ENCODE measurements around the gene DLGAP1. TPM values are rescaled to one million over a fixed set of nuclear protein-coding genes. Genes with fewer than 3 reads are reported as not detected.

The DLGAP1 gene
- total RNA-seq, 1 experiment from 2014 or later, result 0.39 TPM

DNA sequence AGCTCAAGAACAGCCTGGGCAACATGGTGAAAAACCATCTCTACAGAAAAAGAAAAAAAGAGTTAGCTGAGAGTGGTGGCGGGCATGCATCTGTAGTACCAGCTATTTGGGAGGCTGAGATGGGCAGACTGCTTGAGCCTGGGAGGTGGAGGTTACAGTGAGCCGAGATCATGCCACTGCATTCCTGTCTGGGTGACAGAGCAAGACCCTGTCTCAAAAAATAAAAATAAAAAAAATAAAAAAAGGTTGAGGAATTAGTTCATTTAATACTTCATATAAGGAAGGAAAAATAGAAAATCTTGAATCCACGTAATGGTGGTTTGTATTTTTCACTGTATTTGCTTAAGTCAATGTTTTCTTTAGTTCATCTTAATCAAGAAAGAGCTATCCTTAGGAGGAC, 763.4 kb downstream of the DLGAP1 start:
- no peak overlapping the region for H3K9ac ChIP-seq (ENCODE audit: low read length)
- intact Hi-C loops (cut with micrococcal nuclease), result no loop called here
- POLR2A ChIA-PET, result interaction anchor here (1.6 to 1.7 kb wide), 3 partner anchors 13 to 38 kb away, joined by 3 to 6 read pairs (median 5); no protein-coding TSS in a partner anchor
- H3K27me3 ChIP-seq (ENCODE audit: insufficient read depth, low read length), result no peaks in the 10 kb centered on the region
- H3K79me2 ChIP-seq (ENCODE audit: insufficient read depth, low read length), result no peaks in the 10 kb centered on the region
- H4K20me1 ChIP-seq (ENCODE audit: insufficient read depth), result no peaks in the 10 kb centered on the region
- TF ChIP-seq ATF3 (IDR thresholded peaks at IDR 0.05), result no peak
- no peak for TF ChIP-seq YY1 (IDR thresholded peaks at IDR 0.05; ENCODE audit: extremely low read depth, insufficient replicate concordance, low read depth, low read length)
- TF ChIP-seq, protein P1, sequence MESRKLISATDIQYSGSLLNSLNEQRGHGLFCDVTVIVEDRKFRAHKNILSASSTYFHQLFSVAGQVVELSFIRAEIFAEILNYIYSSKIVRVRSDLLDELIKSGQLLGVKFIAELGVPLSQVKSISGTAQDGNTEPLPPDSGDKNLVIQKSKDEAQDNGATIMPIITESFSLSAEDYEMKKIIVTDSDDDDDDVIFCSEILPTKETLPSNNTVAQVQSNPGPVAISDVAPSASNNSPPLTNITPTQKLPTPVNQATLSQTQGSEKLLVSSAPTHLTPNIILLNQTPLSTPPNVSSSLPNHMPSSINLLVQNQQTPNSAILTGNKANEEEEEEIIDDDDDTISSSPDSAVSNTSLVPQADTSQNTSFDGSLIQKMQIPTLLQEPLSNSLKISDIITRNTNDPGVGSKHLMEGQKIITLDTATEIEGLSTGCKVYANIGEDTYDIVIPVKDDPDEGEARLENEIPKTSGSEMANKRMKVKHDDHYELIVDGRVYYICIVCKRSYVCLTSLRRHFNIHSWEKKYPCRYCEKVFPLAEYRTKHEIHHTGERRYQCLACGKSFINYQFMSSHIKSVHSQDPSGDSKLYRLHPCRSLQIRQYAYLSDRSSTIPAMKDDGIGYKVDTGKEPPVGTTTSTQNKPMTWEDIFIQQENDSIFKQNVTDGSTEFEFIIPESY (IDR thresholded peaks at IDR 0.05; ENCODE audit: extremely low read depth, insufficient replicate concordance, low read length), result no peak
- TF ChIP-seq ZFX (IDR thresholded peaks at IDR 0.05), result no peak
- no peak for TF ChIP-seq CBX3 (IDR thresholded peaks at IDR 0.05; ENCODE audit: low read depth)
- no peak for TF ChIP-seq SIN3A (IDR thresholded peaks at IDR 0.05; ENCODE audit: low read depth)
- TF ChIP-seq, protein P2, sequence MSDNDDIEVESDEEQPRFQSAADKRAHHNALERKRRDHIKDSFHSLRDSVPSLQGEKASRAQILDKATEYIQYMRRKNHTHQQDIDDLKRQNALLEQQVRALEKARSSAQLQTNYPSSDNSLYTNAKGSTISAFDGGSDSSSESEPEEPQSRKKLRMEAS (IDR thresholded peaks at IDR 0.05), result no peak
- no peak for TF ChIP-seq CEBPB (IDR thresholded peaks at IDR 0.05; ENCODE audit: low read depth)
- no peak for TF ChIP-seq ZNF274 (IDR thresholded peaks at IDR 0.05; ENCODE audit: low read depth, low read length)
- no TSS peak for BruUV-seq (replicated peaks)
- H3K9me3 ChIP-seq (ENCODE audit: control insufficient read depth in 1 of 2, insufficient read depth in 1 of 2, low read depth in 1 of 2, low read length in 2 of 2), result no peaks in the 10 kb centered on the region; a peak in 1 of 4 replicates
- no peak for DNase-seq (ENCODE audit: low read depth, low spot score)
- H3K4me1 ChIP-seq (ENCODE audit: control insufficient read depth in 1 of 2, insufficient read depth in 2 of 2, low read length in 2 of 2), result peaks cover 8 to 16% of the 10 kb centered on the region in 2 experiments; a peak in 3 of 4 replicates
- no peaks in the 10 kb centered on the region for H3K9me2 ChIP-seq (ENCODE audit: insufficient read depth)
- RAD21 ChIA-PET (ENCODE audit: low non-redundant PET in 1 of 2, low total read pairs in 2 of 2, uncharacterized antibody in 2 of 2, unreplicated experiment in 2 of 2), result no interaction called here
- H3K4me2 ChIP-seq (ENCODE audit: low read length), result no peak overlapping the region
- H3K4me3 ChIP-seq (replicated peaks in 1 of 2; ENCODE audit: low read depth in 1 of 2, low read length in 2 of 2), result no peak overlapping the region
- no peaks in the 10 kb centered on the region for H3K36me3 ChIP-seq (ENCODE audit: control insufficient read depth in 1 of 2, insufficient read depth in 2 of 2, low read length in 2 of 2)
- no peak overlapping the region for H3K27ac ChIP-seq (ENCODE audit: low read depth, low read length)
- no peak for ATAC-seq
- CTCF ChIA-PET, result interaction anchor here (1.5 to 2.4 kb wide), 2 partner anchors 11 to 420 kb away, joined by 3 to 7 read pairs; no protein-coding TSS in a partner anchor
- H2AFZ ChIP-seq (ENCODE audit: low read depth, low read length, poor library complexity, severe bottlenecking), result no peak overlapping the region

Data from HCT116 (cell line).